Panc1 (cell line): ENCODE measurements around the gene DDX1. TPM values are rescaled to one million over a fixed set of nuclear protein-coding genes. Genes with fewer than 3 reads are reported as not detected.

Source experiments
- ATAC-seq: fragments of 200-7000 bp; cut with Tn5 transposase; 2 replicates; pipeline ENCODE4 v1.9.1; 2020; ENCODE audit warnings: mild to moderate bottlenecking, moderate library complexity
- BruUV-seq: library from RNA; stranded (reverse); fragments of 400-500 nt; replicated peaks from 2 replicates; lab custom pipeline; 2021; lab: Mats Ljungman, UMichigan
- CTCF ChIA-PET: fragments of 300-600 bp; sonication (Branson Sonifier 250); formaldehyde crosslinking; loops from one replicate; lab custom pipeline; 2022; ENCODE audit warnings: antibody characterized with exemption; lab: Charles Lee
- POLR2A ChIA-PET: fragments of 300-600 bp; sonication (Branson Sonifier 250); formaldehyde crosslinking; loops from one replicate; lab custom pipeline; 2022; ENCODE audit warnings: antibody characterized with exemption; lab: Charles Lee
- DNase-seq: peaks from one replicate; pipeline ENCODE4 v3.0.0-alpha.2; 2010; ENCODE audit warnings: low read depth, low spot score
- H3K27ac ChIP-seq: 2 replicates; pipeline ENCODE4 v1.5.1; 2011; ENCODE audit warnings: mild to moderate bottlenecking, low read length, inconsistent platforms
- H3K27me3 ChIP-seq: fragments of 200-500 bp; sonication (Bioruptor generic); 2 replicates; pipeline ENCODE4 v1.6.0; 2014; ENCODE audit warnings: low read length, inconsistent platforms; ENCODE audit not compliant: control insufficient read depth, insufficient read depth
- H3K36me3 ChIP-seq: fragments of 200-500 bp; sonication (Bioruptor generic); 2 replicates; pipeline ENCODE4 v1.5.1; 2014; ENCODE audit warnings: inconsistent platforms, mild to moderate bottlenecking, low read length, moderate library complexity; ENCODE audit not compliant: control insufficient read depth, insufficient read depth
- H3K4me1 ChIP-seq: 2 replicates; pipeline ENCODE4 v1.5.1; 2011; ENCODE audit warnings: inconsistent platforms, mild to moderate bottlenecking, low read length, moderate library complexity; ENCODE audit not compliant: control insufficient read depth, insufficient read depth
- H3K4me3 ChIP-seq, 2 experiments: 2 replicates each; pipeline ENCODE4 v1.5.1; 2011 to 2012; ENCODE audit warnings: low read depth in 2 of 2, low read length in 2 of 2, mild to moderate bottlenecking in 2 of 2, inconsistent platforms in 1 of 2, moderate library complexity in 1 of 2
- H3K9me3 ChIP-seq: fragments of 200-500 bp; sonication (Bioruptor generic); 2 replicates; pipeline ENCODE4 v1.5.1; 2014; ENCODE audit warnings: low read depth, mild to moderate bottlenecking, inconsistent platforms, low read length, moderate library complexity; ENCODE audit not compliant: control insufficient read depth, insufficient read depth
- POLR2AphosphoS5 ChIP-seq: IDR thresholded peaks from 2 replicates; pipeline ENCODE4 v1.6.1; 2012; ENCODE audit warnings: mild to moderate bottlenecking, low read depth, low read length, moderate library complexity
- SIN3A ChIP-seq: IDR thresholded peaks from 2 replicates; pipeline ENCODE4 v1.6.1; 2012; ENCODE audit warnings: low read depth, mild to moderate bottlenecking, low read length, moderate library complexity, borderline replicate concordance; ENCODE audit not compliant: insufficient read depth
- TCF7L2 ChIP-seq: IDR thresholded peaks from 2 replicates; pipeline ENCODE4 v1.6.1; 2011; ENCODE audit warnings: mild to moderate bottlenecking, low read depth, low read length, inconsistent platforms
- in situ Hi-C: cut with HindIII; loops from 2 replicates; pipeline ENCODE4 v1.10.0; 2016; ENCODE audit warnings: low sequenced_read_pairs, low pct_unique_long_range_greater_than_20kb
- intact Hi-C: fragments of 100-400 bp; cut with micrococcal nuclease; formaldehyde crosslinking; loops from one replicate; pipeline ENCODE4 v1.10.0; 2022; ENCODE audit not compliant: unreplicated experiment
- total RNA-seq: library from RNA; stranded (reverse); gene quantifications from one replicate; pipeline ENCODE4 v1.2.1, GENCODE V29; 2021; ENCODE audit not compliant: unreplicated experiment
- TF ChIP-seq, protein P1 (sequence below): fragments of 450-650 bp; IDR thresholded peaks from 2 replicates; pipeline ENCODE4 v1.5.1; 2017; ENCODE audit warnings: mild to moderate bottlenecking
- TF ChIP-seq, protein P2 (sequence below), 2 experiments: IDR thresholded peaks; 2 replicates each; pipeline ENCODE4 v1.6.1; 2011 to 2012; ENCODE audit warnings: low read depth in 2 of 2, control low read depth in 1 of 2, low read length in 1 of 2, mild to moderate bottlenecking in 1 of 2, moderate library complexity in 1 of 2; ENCODE audit not compliant: insufficient read depth in 1 of 2

DDX1 gene
- total RNA-seq, 1 experiment from 2014 or later, result 102 TPM

DNA sequence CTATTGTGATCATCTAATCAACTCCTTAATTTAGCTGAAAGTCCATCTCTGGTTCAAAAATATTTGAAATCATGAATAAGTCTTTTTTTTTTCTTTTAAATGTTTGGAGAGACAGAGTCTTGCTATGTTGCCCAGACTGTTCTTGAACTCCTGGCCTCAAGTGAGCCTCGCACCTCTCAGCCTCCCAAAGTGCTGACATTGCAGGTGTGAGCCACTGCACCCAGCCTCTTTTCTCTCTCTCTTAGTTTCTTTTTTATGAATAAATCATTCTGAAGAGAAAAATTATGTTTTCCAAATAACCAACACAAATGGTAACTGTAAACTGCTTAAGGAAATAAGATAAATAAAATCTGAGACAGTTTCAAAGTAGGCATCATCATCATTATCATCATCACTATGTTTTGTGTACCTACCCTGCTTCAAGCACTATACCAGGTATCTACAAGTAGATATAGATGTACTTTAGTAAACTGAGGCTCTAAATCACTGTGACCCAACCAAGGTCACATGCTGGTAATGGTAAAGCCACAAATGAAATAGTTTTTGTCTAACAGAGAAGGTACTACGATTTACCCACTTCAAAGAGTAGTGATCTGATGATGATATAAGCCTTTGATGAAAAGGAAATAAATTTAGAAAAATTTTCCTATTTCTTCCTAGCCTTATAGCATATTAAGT, 25.5 kb upstream of the DDX1 start:
- ATAC-seq (no peak), DNase-seq (no peak)
- Histone ChIP-seq H3K27ac (no peak overlapping the region), H3K9me3 (no peaks in the 10 kb centered on the region), H3K36me3 (no peaks in the 10 kb centered on the region), H3K27me3 (no peaks in the 10 kb centered on the region), H3K4me3 (no peak overlapping the region), H3K4me1 (peaks cover 3% of the 10 kb centered on the region)
- ChIA-PET POLR2A (no interaction called here), CTCF (interaction anchor here (0.6 to 1.7 kb wide), 2 partner anchors 11 to 327 kb away, joined by 4 to 5 read pairs; no protein-coding TSS in a partner anchor)
- BruUV-seq, result no TSS peak
- in situ Hi-C loops, result no loop called here
- intact Hi-C loops, result no loop called here
- TF ChIP-seq, protein P1, sequence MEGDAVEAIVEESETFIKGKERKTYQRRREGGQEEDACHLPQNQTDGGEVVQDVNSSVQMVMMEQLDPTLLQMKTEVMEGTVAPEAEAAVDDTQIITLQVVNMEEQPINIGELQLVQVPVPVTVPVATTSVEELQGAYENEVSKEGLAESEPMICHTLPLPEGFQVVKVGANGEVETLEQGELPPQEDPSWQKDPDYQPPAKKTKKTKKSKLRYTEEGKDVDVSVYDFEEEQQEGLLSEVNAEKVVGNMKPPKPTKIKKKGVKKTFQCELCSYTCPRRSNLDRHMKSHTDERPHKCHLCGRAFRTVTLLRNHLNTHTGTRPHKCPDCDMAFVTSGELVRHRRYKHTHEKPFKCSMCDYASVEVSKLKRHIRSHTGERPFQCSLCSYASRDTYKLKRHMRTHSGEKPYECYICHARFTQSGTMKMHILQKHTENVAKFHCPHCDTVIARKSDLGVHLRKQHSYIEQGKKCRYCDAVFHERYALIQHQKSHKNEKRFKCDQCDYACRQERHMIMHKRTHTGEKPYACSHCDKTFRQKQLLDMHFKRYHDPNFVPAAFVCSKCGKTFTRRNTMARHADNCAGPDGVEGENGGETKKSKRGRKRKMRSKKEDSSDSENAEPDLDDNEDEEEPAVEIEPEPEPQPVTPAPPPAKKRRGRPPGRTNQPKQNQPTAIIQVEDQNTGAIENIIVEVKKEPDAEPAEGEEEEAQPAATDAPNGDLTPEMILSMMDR, result no peak
- TF ChIP-seq TCF7L2 (no peak), POLR2AphosphoS5 (no peak), SIN3A (no peak)
- TF ChIP-seq, protein P2, sequence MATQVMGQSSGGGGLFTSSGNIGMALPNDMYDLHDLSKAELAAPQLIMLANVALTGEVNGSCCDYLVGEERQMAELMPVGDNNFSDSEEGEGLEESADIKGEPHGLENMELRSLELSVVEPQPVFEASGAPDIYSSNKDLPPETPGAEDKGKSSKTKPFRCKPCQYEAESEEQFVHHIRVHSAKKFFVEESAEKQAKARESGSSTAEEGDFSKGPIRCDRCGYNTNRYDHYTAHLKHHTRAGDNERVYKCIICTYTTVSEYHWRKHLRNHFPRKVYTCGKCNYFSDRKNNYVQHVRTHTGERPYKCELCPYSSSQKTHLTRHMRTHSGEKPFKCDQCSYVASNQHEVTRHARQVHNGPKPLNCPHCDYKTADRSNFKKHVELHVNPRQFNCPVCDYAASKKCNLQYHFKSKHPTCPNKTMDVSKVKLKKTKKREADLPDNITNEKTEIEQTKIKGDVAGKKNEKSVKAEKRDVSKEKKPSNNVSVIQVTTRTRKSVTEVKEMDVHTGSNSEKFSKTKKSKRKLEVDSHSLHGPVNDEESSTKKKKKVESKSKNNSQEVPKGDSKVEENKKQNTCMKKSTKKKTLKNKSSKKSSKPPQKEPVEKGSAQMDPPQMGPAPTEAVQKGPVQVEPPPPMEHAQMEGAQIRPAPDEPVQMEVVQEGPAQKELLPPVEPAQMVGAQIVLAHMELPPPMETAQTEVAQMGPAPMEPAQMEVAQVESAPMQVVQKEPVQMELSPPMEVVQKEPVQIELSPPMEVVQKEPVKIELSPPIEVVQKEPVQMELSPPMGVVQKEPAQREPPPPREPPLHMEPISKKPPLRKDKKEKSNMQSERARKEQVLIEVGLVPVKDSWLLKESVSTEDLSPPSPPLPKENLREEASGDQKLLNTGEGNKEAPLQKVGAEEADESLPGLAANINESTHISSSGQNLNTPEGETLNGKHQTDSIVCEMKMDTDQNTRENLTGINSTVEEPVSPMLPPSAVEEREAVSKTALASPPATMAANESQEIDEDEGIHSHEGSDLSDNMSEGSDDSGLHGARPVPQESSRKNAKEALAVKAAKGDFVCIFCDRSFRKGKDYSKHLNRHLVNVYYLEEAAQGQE (IDR thresholded peaks at IDR 0.05; ENCODE audit: insufficient read depth in 1 of 2, low read depth in 2 of 2, low read length in 1 of 2), result no peak

DNA sequence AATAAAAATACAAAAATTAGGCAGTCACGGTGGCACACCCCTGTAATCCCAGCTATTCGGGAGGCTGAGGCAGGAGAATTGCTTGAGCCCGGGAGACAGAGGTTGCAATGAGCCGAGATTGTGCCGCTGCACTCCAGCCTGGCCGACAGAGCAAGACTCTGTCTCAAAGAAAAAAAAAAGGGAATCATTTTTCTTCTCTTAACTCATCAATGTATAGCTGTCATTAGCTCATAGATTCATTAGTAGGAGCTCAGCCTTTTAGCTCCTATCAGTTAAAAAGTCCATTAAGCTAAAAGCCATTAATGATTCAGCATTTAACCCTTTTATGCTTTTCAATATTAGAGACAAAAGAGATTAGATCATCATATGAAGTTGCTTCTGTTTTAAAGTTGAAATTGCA, 24.8 kb upstream of the DDX1 start:
- CTCF ChIA-PET, result interaction anchor here (1.7 kb wide), 1 partner anchor 10 kb away, joined by 5 read pairs; no protein-coding TSS in a partner anchor
- DNase-seq, result no peak
- TF ChIP-seq SIN3A, result no peak
- TF ChIP-seq TCF7L2, result no peak
- TF ChIP-seq, protein P1, result no peak
- no peak for TF ChIP-seq POLR2AphosphoS5
- TF ChIP-seq, protein P2 (IDR thresholded peaks at IDR 0.05; ENCODE audit: insufficient read depth in 1 of 2, low read depth in 2 of 2, low read length in 1 of 2), result no peak
- intact Hi-C loops, result no loop called here
- no peak overlapping the region for H3K4me3 ChIP-seq
- no peak overlapping the region for H3K27ac ChIP-seq
- no TSS peak for BruUV-seq
- in situ Hi-C loops, result no loop called here
- POLR2A ChIA-PET, result no interaction called here
- H3K4me1 ChIP-seq, result peaks cover 3% of the 10 kb centered on the region
- H3K36me3 ChIP-seq, result no peaks in the 10 kb centered on the region
- no peaks in the 10 kb centered on the region for H3K9me3 ChIP-seq
- no peaks in the 10 kb centered on the region for H3K27me3 ChIP-seq
- no peak for ATAC-seq
